Epidermal melanocyte (primary cell): ENCODE data around the gene CHST13.

Source experiments
- DNase-seq: peaks from one replicate; pipeline ENCODE4 v3.0.0; 2011; ENCODE audit warnings: low spot score; ENCODE audit not compliant: insufficient read length

Gene CHST13

GRCh38 chr3:126540342-126540849, 16.4 kb downstream of the CHST13 start:
- DNase-seq, result no peak

GRCh38 chr3:126540951-126541627, 17.1 kb downstream of the CHST13 start:
- DNase-seq, result no peak

GRCh38 chr3:126541628-126542339, 17.8 kb downstream of the CHST13 start:
- DNase-seq, result no peak

- DNase-seq, result no peak
These were observed 18.6 kb downstream of the CHST13 start for GRCh38 chr3:126542340-126543241.

- no peak for DNase-seq
These were observed 19.6 kb downstream of the CHST13 start for GRCh38 chr3:126543457-126544061.

GRCh38 chr3:126544596-126545281, 20.8 kb downstream of the CHST13 start:
- DNase-seq, result no peak

- no peak for DNase-seq
These were observed 21.6 kb downstream of the CHST13 start for GRCh38 chr3:126545544-126545943.

- DNase-seq, result no peak
These were observed 22.1 kb downstream of the CHST13 start for GRCh38 chr3:126546013-126546412.

GRCh38 chr3:126546549-126547239, 22.7 kb downstream of the CHST13 start:
- DNase-seq, result no peak

- DNase-seq, result no peak
These were observed 23.8 kb downstream of the CHST13 start for GRCh38 chr3:126547721-126548120.

GRCh38 chr3:126548556-126549466, 24.9 kb downstream of the CHST13 start:
- DNase-seq, result no peak

- DNase-seq, result no peak
These were observed 26.0 kb downstream of the CHST13 start for GRCh38 chr3:126549861-126550487.

GRCh38 chr3:126550488-126551051, 26.6 kb downstream of the CHST13 start:
- DNase-seq, result no peak

GRCh38 chr3:126551121-126551838, 27.3 kb downstream of the CHST13 start:
- no peak for DNase-seq

GRCh38 chr3:126551839-126552687, 28.1 kb downstream of the CHST13 start:
- DNase-seq, result no peak

- DNase-seq, result no peak
These were observed 28.8 kb downstream of the CHST13 start for GRCh38 chr3:126552688-126553283.
